ENCODE results near the gene PCYT1A.
"Not testable (repeated sequence)": the region's sequence is repeated elsewhere in the genome, so short reads cannot be mapped to it uniquely, and the experiment has no call there.

- TF ChIP-seq, protein P1, sequence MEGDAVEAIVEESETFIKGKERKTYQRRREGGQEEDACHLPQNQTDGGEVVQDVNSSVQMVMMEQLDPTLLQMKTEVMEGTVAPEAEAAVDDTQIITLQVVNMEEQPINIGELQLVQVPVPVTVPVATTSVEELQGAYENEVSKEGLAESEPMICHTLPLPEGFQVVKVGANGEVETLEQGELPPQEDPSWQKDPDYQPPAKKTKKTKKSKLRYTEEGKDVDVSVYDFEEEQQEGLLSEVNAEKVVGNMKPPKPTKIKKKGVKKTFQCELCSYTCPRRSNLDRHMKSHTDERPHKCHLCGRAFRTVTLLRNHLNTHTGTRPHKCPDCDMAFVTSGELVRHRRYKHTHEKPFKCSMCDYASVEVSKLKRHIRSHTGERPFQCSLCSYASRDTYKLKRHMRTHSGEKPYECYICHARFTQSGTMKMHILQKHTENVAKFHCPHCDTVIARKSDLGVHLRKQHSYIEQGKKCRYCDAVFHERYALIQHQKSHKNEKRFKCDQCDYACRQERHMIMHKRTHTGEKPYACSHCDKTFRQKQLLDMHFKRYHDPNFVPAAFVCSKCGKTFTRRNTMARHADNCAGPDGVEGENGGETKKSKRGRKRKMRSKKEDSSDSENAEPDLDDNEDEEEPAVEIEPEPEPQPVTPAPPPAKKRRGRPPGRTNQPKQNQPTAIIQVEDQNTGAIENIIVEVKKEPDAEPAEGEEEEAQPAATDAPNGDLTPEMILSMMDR (IDR thresholded peaks at IDR 0.05): not testable (repeated sequence)
- not testable (repeated sequence) for TF ChIP-seq POLR2A (IDR thresholded peaks at IDR 0.05)
Measured at GRCh38 chr3:196302551-196302950, 15.0 kb upstream of the PCYT1A start.

Measured in testis (tissue), 2 donors.